Psoas muscle (tissue), 8 donors: ENCODE measurements around the gene GID4. TPM values are rescaled to one million over a fixed set of nuclear protein-coding genes. Genes with fewer than 3 reads are reported as not detected.
A peak's percentile ranks its signal among the peaks of the same experiment; 100 is the strongest.

ENCODE experiments used
- ATAC-seq, 4 donors: fragments of 200-7000 bp; cut with Tn5 transposase; one replicate each; pipeline ENCODE4 v1.9.1; 2020; ENCODE audit warnings: moderate library complexity in 3 of 4, mild to moderate bottlenecking in 2 of 4
- DNase-seq, 2 donors: peaks; one replicate each; pipeline ENCODE4 v3.0.0-alpha.2; 2020
- H3K27ac ChIP-seq: fragments of 200-600 bp; one replicate; pipeline ENCODE4 v1.8.0; 2022
- H3K27me3 ChIP-seq, 3 donors: fragments of 200-600 bp in 1 of 3; one replicate each; pipeline versions ENCODE4 v1.6.1 to v1.8.0; 2013 to 2022; ENCODE audit warnings: low read length in 2 of 3, mild to moderate bottlenecking in 2 of 3, moderate library complexity in 1 of 3; ENCODE audit not compliant: insufficient read depth in 3 of 3
- H3K36me3 ChIP-seq, 2 donors: fragments of 200-600 bp in 1 of 2; one replicate each; pipeline versions ENCODE4 v1.6.1 to v1.8.0; 2013 to 2022; ENCODE audit warnings: low read depth in 1 of 2, mild to moderate bottlenecking in 1 of 2, moderate library complexity in 1 of 2; ENCODE audit not compliant: insufficient read depth in 1 of 2
- H3K4me1 ChIP-seq: fragments of 200-600 bp; one replicate; pipeline ENCODE4 v1.8.0; 2022
- H3K4me3 ChIP-seq: fragments of 200-600 bp; one replicate; pipeline ENCODE4 v1.8.0; 2022; ENCODE audit warnings: mild to moderate bottlenecking
- H3K9me3 ChIP-seq: fragments of 200-600 bp; one replicate; pipeline ENCODE4 v1.8.0; 2022
- WGBS, 3 donors: extraction: QIAGEN DNeasy Blood & Tissue Kit; methylation state at CpG; one replicate each; pipeline versions ENCODE4 v1.1.6 to v1.1.7; 2013; 5-methylcytosine and 5-hydroxymethylcytosine counted together
- intact Hi-C, 2 donors: fragments of 100-400 bp; cut with DNase I; formaldehyde crosslinking; loops; one replicate each; pipeline versions ENCODE4 v1.11.0 to v1.14.2; 2022
- polyA plus RNA-seq, 3 donors: library from polyadenylated mRNA; stranded (reverse); fragments of 200-250 nt; gene quantifications; one replicate each; pipeline ENCODE4 v1.2.3, GENCODE V29; 2013
- total RNA-seq, 4 donors: library from RNA; stranded (reverse); fragmentation: NEBNext Ultra II Directional in 2 of 4; extraction: Animal tissue kit (Norgen Biotek cat#: 25700) in 2 of 4; gene quantifications; one replicate each; pipeline versions ENCODE4 v1.2.1 to v1.2.4, GENCODE V29; 2021 to 2023
- TF ChIP-seq, protein P1 (sequence below): fragments of 200-600 bp; IDR thresholded peaks from one replicate; pipeline ENCODE4 v1.8.0; 2022; ENCODE audit warnings: antibody characterized with exemption
- donor health status: healthy with polysubstance abuse.
- donor health status: DM: no; HTN: no; CAD: no; lungs with moderate emphysema.
- donor health status: Bipolar disorder and iron deficiency.
- donor health status: healthy.
- donor health status: DM: yes; HTN: yes; CAD: no.
- donor health status: DM: no; HTN: no; CAD: no.
- donor health status: DM: no; HTN: no; CAD: no.
- donor health status: DM: yes; HTN: yes; CAD: no.

GID4 gene
- total and polyA plus RNA-seq, 7 donors: 10.8 to 55.2 (median 38.0) TPM

DNA sequence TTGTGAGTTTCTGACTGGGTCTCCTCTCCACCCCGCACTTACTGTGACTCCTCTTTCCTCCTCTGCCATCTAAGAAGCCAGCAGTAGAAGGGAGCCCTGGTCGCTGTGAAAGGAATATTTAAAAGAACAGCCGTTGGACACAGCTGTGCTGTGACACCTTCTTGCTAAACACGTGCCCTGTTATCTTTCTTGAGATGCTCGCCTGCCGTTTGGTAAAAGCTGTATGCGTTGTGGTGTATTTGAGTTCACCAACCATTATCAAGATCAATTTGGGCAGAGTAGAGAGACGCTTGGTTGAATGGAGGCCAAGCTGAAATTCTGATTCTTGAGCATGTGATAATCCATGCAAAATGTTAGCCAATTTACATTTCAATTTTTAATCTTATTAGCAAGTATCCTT lies 3.8 kb downstream of the GID4 start:
- 78 to 86% (median 78%) methylated on average over 8 of the region's 8 CpGs for WGBS, 3 donors
- Histone ChIP-seq H3K4me3 (no peak overlapping the region), H3K27me3 (no peaks in the 10 kb centered on the region), H3K27ac (peak overlapping the region; percentile 90), H3K36me3 (peaks cover 3 to 37% of the 10 kb centered on the region in 2 donors), H3K4me1 (peaks cover 40% of the 10 kb centered on the region), H3K9me3 (no peaks in the 10 kb centered on the region)
- ATAC-seq (no peak), DNase-seq (no peak)
- intact Hi-C loops: no loop called here
- TF ChIP-seq, protein P1, sequence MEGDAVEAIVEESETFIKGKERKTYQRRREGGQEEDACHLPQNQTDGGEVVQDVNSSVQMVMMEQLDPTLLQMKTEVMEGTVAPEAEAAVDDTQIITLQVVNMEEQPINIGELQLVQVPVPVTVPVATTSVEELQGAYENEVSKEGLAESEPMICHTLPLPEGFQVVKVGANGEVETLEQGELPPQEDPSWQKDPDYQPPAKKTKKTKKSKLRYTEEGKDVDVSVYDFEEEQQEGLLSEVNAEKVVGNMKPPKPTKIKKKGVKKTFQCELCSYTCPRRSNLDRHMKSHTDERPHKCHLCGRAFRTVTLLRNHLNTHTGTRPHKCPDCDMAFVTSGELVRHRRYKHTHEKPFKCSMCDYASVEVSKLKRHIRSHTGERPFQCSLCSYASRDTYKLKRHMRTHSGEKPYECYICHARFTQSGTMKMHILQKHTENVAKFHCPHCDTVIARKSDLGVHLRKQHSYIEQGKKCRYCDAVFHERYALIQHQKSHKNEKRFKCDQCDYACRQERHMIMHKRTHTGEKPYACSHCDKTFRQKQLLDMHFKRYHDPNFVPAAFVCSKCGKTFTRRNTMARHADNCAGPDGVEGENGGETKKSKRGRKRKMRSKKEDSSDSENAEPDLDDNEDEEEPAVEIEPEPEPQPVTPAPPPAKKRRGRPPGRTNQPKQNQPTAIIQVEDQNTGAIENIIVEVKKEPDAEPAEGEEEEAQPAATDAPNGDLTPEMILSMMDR: no peak

DNA sequence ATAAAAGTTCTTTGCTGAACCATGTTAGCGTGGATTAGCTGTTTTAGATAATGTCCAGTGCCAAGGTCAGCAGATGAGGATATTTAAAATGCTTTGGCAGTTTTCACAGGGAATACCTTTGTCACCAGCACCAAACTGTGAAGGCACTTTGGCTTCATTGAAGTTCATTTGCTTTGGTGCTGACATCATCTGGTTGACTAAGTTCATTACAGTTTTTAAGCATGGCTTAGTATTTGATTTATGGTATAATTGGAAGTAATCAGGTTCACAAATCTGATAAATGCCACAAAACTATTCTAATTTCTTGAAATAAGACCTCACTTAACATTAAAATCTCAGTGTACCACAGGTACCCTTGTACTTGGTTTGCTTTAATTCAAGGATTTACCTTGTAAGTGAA lies 4.3 kb downstream of the GID4 start:
- H3K27me3 ChIP-seq: no peaks in the 10 kb centered on the region
- H3K4me1 ChIP-seq: peaks cover 40% of the 10 kb centered on the region
- no peak for DNase-seq
- 44 to 71% (median 49%) methylated on average over 1 of the region's 1 CpG for WGBS, 3 donors
- no peak overlapping the region for H3K4me3 ChIP-seq
- H3K27ac ChIP-seq: no peak overlapping the region
- H3K36me3 ChIP-seq: peaks cover 3 to 42% of the 10 kb centered on the region in 2 donors
- TF ChIP-seq, protein P1: peak; percentile 21
- ATAC-seq: no peak
- H3K9me3 ChIP-seq: no peaks in the 10 kb centered on the region
- intact Hi-C loops: no loop called here

DNA sequence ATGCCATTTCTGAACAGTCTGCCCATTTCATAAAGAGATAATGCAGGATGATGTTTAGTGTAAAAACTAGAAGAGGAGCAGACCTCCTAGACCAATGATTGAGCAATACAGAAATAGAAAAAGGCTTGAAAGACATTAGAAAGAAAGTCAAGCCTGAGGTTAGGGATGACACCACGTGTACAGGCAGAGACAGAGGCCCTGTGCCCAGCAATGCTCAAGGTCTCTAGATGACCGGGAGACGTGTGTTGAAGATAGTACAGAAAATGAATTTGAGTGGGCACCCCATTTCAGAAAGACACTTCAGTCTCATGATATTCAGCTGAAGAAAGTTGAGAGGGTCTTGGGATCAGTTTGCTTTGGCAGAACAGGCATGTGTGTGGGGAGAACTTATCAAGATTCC lies 5.4 kb downstream of the GID4 start:
- WGBS, 3 donors: 83 to 90% (median 83%) methylated on average over 3 of the region's 3 CpGs
- no peak for ATAC-seq
- peaks cover 40% of the 10 kb centered on the region for H3K4me1 ChIP-seq
- no peaks in the 10 kb centered on the region for H3K27me3 ChIP-seq
- H3K9me3 ChIP-seq: no peaks in the 10 kb centered on the region
- no peak overlapping the region for H3K27ac ChIP-seq
- DNase-seq: no peak
- TF ChIP-seq, protein P1: no peak
- intact Hi-C loops: no loop called here
- H3K4me3 ChIP-seq: no peak overlapping the region
- peaks cover 3 to 49% of the 10 kb centered on the region in 2 donors for H3K36me3 ChIP-seq

DNA sequence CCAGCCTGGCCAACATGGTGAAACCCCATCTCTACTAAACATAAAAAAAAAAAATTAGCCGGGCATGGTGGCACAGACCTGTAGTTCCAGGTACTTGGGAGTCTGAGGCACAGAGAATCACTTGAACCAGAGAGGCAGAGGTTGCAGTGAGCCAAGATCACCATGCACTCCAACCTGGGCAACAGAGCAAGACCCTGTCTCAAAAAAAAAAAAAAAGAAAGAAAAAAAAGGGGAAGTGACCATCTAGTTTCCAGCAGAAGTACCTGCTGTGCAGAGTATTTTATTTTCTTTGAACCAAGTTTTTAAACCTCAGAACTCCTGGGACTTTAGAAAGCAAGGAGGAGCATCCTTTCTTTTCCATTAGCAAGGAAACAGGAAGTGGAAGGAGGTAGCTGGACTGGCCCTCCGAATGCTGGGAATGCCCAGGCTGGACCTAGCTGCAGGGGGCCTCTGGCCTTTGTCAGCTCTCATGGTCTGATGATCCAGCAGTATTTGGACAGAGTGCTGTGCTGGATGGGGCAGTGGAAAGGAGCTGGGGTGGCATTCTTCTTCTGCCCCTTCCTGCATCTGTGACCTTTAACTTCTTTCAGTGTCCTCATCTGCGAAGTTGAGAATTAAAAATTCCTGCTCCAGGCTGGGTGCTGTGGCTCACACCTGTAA lies 6.6 kb downstream of the GID4 start:
- no peak overlapping the region for H3K27ac ChIP-seq
- no peaks in the 10 kb centered on the region for H3K27me3 ChIP-seq
- peaks cover 33% of the 10 kb centered on the region for H3K4me1 ChIP-seq
- TF ChIP-seq, protein P1: no peak
- 80 to 89% (median 86%) methylated on average over 3 of the region's 3 CpGs for WGBS, 3 donors
- ATAC-seq: no peak
- peaks cover 3 to 61% of the 10 kb centered on the region in 2 donors for H3K36me3 ChIP-seq
- intact Hi-C loops: no loop called here
- no peak for DNase-seq
- no peak overlapping the region for H3K4me3 ChIP-seq
- no peaks in the 10 kb centered on the region for H3K9me3 ChIP-seq

DNA sequence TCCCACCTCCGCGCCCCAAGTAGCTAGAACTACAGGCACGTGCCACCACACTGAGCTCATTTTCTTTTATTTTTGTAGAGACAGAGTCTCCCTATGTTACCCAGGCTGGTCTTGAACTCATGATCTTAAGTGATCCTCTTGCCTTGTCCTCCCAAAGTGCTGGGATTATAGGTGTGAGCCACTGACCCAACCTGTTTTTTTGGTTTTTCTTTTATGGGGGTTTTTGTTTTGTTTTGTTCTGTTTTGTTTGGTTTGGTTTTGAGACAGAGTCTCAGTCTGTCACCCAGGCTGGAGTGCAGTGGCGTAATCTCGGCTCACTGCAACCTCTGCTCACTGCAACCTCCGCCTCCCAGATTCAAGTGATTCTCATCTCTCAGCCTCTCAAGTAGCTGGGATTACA lies 16.4 kb downstream of the GID4 start:
- no peaks in the 10 kb centered on the region for H3K4me1 ChIP-seq
- no peaks in the 10 kb centered on the region for H3K27me3 ChIP-seq
- no peak overlapping the region for H3K27ac ChIP-seq
- H3K4me3 ChIP-seq: no peak overlapping the region
- H3K36me3 ChIP-seq: peaks cover 0 to 88% of the 10 kb centered on the region in 2 donors
- intact Hi-C loops: no loop called here
- TF ChIP-seq, protein P1: no peak
- WGBS, 3 donors: 93 to 97% (median 95%) methylated on average over 6 of the region's 6 CpGs
- ATAC-seq (no peak), DNase-seq (no peak)
- H3K9me3 ChIP-seq: no peaks in the 10 kb centered on the region
